Left ventricle myocardium inferior (tissue), 1 donor: ENCODE data around the gene PRPF40B. TPM values are rescaled to one million over a fixed set of nuclear protein-coding genes. Genes with fewer than 3 reads are reported as not detected.

ENCODE experiments used
- DNase-seq: peaks from one replicate; pipeline ENCODE4 v3.0.0-alpha.2; 2020
- H3K27ac ChIP-seq: fragments of 200-600 bp; replicated peaks from 2 replicates; pipeline ENCODE4 v1.8.0; 2021
- H3K27me3 ChIP-seq: fragments of 200-600 bp; 2 replicates; pipeline ENCODE4 v1.8.0; 2021; ENCODE audit warnings: low read depth
- H3K36me3 ChIP-seq: fragments of 200-600 bp; 2 replicates; pipeline ENCODE4 v1.8.0; 2021
- H3K4me1 ChIP-seq: fragments of 200-600 bp; 2 replicates; pipeline ENCODE4 v1.8.0; 2021
- H3K4me3 ChIP-seq: fragments of 200-600 bp; 2 replicates; pipeline ENCODE4 v1.8.0; 2021; ENCODE audit warnings: mild to moderate bottlenecking, moderate library complexity
- H3K9me3 ChIP-seq: fragments of 200-600 bp; replicated peaks from 2 replicates; pipeline ENCODE4 v1.8.0; 2021
- intact Hi-C: fragments of 100-400 bp; cut with micrococcal nuclease; formaldehyde crosslinking; loops from one replicate; pipeline ENCODE4 v1.11.0; 2022
- total RNA-seq: library from RNA; stranded (reverse); fragmentation: NEBNext Ultra II Directional; extraction: Animal tissue kit (Norgen Biotek cat#: 25700); gene quantifications from one replicate; pipeline ENCODE4 v1.2.1, GENCODE V29; 2021
- TF ChIP-seq, protein P1 (sequence below): fragments of 200-600 bp; IDR thresholded peaks from 2 replicates; pipeline ENCODE4 v1.8.0; 2021; ENCODE audit warnings: antibody characterized with exemption, mild to moderate bottlenecking, borderline replicate concordance
- donor health status: DM: no; HTN: yes; CAD: no; lungs with severe emphysema.

Gene PRPF40B
- total RNA-seq, 1 donor from 2014 or later: 22.0 TPM

DNA sequence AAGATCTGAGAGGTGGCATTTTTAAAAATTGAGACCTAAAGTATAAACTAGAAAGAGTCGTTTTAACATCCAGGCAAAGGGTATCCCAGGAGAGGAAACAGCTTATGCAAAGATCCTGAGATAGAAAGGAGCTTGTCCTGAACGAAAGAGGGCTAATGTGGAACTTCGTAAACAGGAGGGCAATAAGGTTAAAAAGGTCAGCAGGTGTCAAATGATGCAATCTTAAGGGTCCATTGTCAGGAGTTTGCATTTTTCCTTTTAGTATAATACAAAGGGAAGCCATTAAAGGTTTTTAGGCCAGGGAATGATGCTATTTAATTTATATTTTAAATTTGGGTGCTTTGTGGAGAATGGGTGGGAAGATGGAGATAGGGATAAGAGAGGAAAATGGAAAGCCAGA, 69.5 kb downstream of the PRPF40B start:
- TF ChIP-seq, protein P1, sequence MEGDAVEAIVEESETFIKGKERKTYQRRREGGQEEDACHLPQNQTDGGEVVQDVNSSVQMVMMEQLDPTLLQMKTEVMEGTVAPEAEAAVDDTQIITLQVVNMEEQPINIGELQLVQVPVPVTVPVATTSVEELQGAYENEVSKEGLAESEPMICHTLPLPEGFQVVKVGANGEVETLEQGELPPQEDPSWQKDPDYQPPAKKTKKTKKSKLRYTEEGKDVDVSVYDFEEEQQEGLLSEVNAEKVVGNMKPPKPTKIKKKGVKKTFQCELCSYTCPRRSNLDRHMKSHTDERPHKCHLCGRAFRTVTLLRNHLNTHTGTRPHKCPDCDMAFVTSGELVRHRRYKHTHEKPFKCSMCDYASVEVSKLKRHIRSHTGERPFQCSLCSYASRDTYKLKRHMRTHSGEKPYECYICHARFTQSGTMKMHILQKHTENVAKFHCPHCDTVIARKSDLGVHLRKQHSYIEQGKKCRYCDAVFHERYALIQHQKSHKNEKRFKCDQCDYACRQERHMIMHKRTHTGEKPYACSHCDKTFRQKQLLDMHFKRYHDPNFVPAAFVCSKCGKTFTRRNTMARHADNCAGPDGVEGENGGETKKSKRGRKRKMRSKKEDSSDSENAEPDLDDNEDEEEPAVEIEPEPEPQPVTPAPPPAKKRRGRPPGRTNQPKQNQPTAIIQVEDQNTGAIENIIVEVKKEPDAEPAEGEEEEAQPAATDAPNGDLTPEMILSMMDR: no peak
- no peaks in the 10 kb centered on the region for H3K27me3 ChIP-seq
- no peak overlapping the region for H3K27ac ChIP-seq
- intact Hi-C loops: no loop called here
- H3K36me3 ChIP-seq: no peaks in the 10 kb centered on the region
- H3K4me3 ChIP-seq: no peak overlapping the region
- peaks cover 62% of the 10 kb centered on the region for H3K4me1 ChIP-seq
- no peak for DNase-seq
- no peaks in the 10 kb centered on the region for H3K9me3 ChIP-seq

DNA sequence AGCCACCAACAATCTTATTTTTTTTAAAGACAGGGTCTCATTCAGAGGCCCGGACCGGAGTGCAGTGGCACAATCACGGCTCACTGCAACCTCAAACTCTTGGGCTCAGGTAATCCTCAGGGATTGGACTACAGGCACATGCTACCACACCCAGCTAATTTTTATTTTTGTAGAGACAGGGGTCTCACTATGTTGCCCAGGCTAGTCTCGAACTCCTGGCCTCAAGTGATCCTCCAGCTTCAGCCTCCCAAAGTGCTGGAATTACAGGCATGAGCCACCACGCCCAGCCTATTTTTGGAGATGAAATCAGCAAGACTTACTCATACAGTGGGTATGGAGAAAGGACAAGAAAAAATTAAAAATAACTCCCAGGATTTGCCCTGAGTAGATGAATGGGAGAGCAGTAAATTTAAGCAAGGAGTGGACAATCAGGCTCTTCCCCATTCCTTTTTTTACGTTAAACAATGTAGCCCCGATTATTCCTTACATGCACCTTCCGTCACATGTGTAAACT, 70.6 kb downstream of the PRPF40B start:
- no peak for DNase-seq
- H3K36me3 ChIP-seq: no peaks in the 10 kb centered on the region
- no peak overlapping the region for H3K27ac ChIP-seq
- TF ChIP-seq, protein P1: no peak
- no peaks in the 10 kb centered on the region for H3K27me3 ChIP-seq
- intact Hi-C loops: no loop called here
- H3K4me3 ChIP-seq: no peak overlapping the region
- H3K9me3 ChIP-seq: no peaks in the 10 kb centered on the region
- peaks cover 66% of the 10 kb centered on the region for H3K4me1 ChIP-seq

Other genes with a start within 250 kb of the PRPF40B start
- 0.41 TPM for gene KCNH3, start 84.5 kb upstream of the PRPF40B start, total RNA-seq
- gene MCRS1, start 55.4 kb upstream of the PRPF40B start, total RNA-seq: 97.9 TPM
- gene FAM186B, start 17.9 kb upstream of the PRPF40B start, total RNA-seq: 0.33 TPM
- gene FMNL3, start 83.8 kb downstream of the PRPF40B start, total RNA-seq: 10.4 TPM
- gene TMBIM6, start 118.0 kb downstream of the PRPF40B start, total RNA-seq: 215 TPM
- 25.5 TPM for gene NCKAP5L, start 204.9 kb downstream of the PRPF40B start, total RNA-seq
- gene BCDIN3D, start 219.5 kb downstream of the PRPF40B start, total RNA-seq: 2.9 TPM